ENCODE results near the gene HOXD11. TPM values are rescaled to one million over a fixed set of nuclear protein-coding genes. Genes with fewer than 3 reads are reported as not detected.

Gene HOXD11
- total and polyA plus RNA-seq, 2 experiments from 2014 or later, result 28.4 to 30.0 TPM

GRCh38 chr2:176151442-176152287 lies 44.6 kb downstream of the HOXD11 start, which contains the start of gene HOXD4:
HOXD4 (plus strand) TSS chr2:176151550; CDS start chr2:176151634, 84 bp downstream.
- 91 to 95% methylated on average over 48 to 55 of the region's 55 CpGs for WGBS, 2 experiments (ENCODE audit: low coverage in 1 of 2, low lambda C conversion rate in 2 of 2, missing lambda C conversion rate in 2 of 2)
- no peak within 1 kb of the TSS for H3K9ac ChIP-seq
- peaks cover 22% of the 10 kb centered on the region; the same call in 1 of the 2 replicates for H3F3A ChIP-seq (ENCODE audit: insufficient read depth)
- no peak for TF ChIP-seq EZH2phosphoT487 (IDR thresholded peaks at IDR 0.05; ENCODE audit: insufficient read depth, low read depth)
- no peak for TF ChIP-seq EZH2 (IDR thresholded peaks at IDR 0.05; ENCODE audit: insufficient read depth, poor library complexity, severe bottlenecking)
- H3K9me3 ChIP-seq (ENCODE audit: low read depth), result no peaks in the 10 kb centered on the region
- H3K4me2 ChIP-seq (ENCODE audit: unreplicated experiment), result no peak within 1 kb of the TSS
- no peaks in the 10 kb centered on the region; the same call in 1 of the 2 replicates for H3K4me1 ChIP-seq (ENCODE audit: insufficient read depth)
- no peaks in the 10 kb centered on the region for H4K20me1 ChIP-seq (ENCODE audit: insufficient read depth)
- DNase-seq, result no peak
- H2AFZ ChIP-seq, result no peak within 1 kb of the TSS
- H3K36me3 ChIP-seq (ENCODE audit: low read depth), result peaks cover 9% of the 10 kb centered on the region; the same call in 1 of the 2 replicates
- in situ Hi-C loops (cut with MboI), result no loop called here
- H3K79me2 ChIP-seq (ENCODE audit: insufficient read depth), result peaks cover 49% of the 10 kb centered on the region
- no peaks in the 10 kb centered on the region for H3K9me2 ChIP-seq (ENCODE audit: insufficient read depth)
- no peak within 1 kb of the TSS for H3K4me3 ChIP-seq
- no peak within 1 kb of the TSS for H3K27ac ChIP-seq
- no peaks in the 10 kb centered on the region for H3K27me3 ChIP-seq (replicated peaks; ENCODE audit: insufficient read depth)

DNA sequence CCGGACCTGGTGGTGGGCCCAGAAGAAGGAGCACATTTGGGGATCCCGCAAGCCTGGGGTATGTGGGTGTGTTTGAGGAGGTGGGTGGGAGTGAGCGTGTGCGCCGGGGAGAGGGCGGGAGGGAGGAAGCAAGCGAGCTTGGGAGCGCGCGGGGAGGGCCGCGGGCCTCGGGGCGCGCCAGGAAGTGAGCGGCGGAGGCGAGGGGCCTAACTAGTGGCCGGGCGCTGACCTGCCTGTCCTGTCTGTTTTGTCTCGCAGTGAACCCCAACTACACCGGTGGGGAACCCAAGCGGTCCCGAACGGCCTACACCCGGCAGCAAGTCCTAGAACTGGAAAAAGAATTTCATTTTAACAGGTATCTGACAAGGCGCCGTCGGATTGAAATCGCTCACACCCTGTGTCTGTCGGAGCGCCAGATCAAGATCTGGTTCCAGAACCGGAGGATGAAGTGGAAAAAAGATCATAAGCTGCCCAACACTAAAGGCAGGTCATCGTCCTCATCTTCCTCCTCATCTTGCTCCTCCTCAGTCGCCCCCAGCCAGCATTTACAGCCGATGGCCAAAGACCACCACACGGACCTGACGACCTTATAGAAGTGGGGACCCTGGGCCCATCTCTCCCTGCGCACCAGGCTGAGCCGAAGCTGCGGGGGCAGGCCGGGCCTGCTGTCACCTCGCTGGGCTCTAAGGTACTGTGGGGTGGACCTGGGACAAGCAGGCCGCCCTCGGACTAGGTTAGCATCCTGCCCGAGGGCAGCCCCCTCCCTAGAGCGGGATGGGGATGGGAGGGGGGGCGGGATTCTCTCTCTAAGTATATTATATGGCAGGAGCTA lies 45.5 kb downstream of the HOXD11 start:
- no peak for DNase-seq
- Histone ChIP-seq H3K27me3 (replicated peaks; ENCODE audit: insufficient read depth) (no peaks in the 10 kb centered on the region), H4K20me1 (ENCODE audit: insufficient read depth) (no peaks in the 10 kb centered on the region)

GRCh38 chr2:176154576-176155252 lies 47.6 kb downstream of the HOXD11 start:
- Histone ChIP-seq H4K20me1 (ENCODE audit: insufficient read depth) (no peaks in the 10 kb centered on the region), H3K4me1 (ENCODE audit: insufficient read depth) (no peaks in the 10 kb centered on the region; the same call in 1 of the 2 replicates), H3K79me2 (ENCODE audit: insufficient read depth) (peaks cover 21% of the 10 kb centered on the region), H3K36me3 (ENCODE audit: low read depth) (peaks cover 9% of the 10 kb centered on the region; the same call in 1 of the 2 replicates), H3K4me2 (ENCODE audit: unreplicated experiment) (no peak overlapping the region), H3K27me3 (replicated peaks; ENCODE audit: insufficient read depth) (no peaks in the 10 kb centered on the region), H3K9ac (no peak overlapping the region), H3F3A (ENCODE audit: insufficient read depth) (peaks cover 22% of the 10 kb centered on the region; the same call in 1 of the 2 replicates), H3K9me2 (ENCODE audit: insufficient read depth) (no peaks in the 10 kb centered on the region), H3K27ac (no peak overlapping the region), H3K4me3 (no peak overlapping the region), H3K9me3 (ENCODE audit: low read depth) (no peaks in the 10 kb centered on the region), H2AFZ (no peak overlapping the region)
- DNase-seq, result no peak
- in situ Hi-C loops (cut with MboI), result no loop called here
- 96 to 97% methylated on average over 11 of the region's 11 CpGs for WGBS, 2 experiments (ENCODE audit: low coverage in 1 of 2, low lambda C conversion rate in 2 of 2, missing lambda C conversion rate in 2 of 2)
- no peak for TF ChIP-seq EZH2phosphoT487 (IDR thresholded peaks at IDR 0.05; ENCODE audit: insufficient read depth, low read depth)
- no peak for TF ChIP-seq EZH2 (IDR thresholded peaks at IDR 0.05; ENCODE audit: insufficient read depth, poor library complexity, severe bottlenecking)

More for the DNA sequence above, 45.5 kb downstream of the HOXD11 start:
- Histone ChIP-seq H3K4me3 (no peak overlapping the region), H3K9me3 (ENCODE audit: low read depth) (no peaks in the 10 kb centered on the region), H2AFZ (no peak overlapping the region), H3K36me3 (ENCODE audit: low read depth) (peaks cover 9% of the 10 kb centered on the region; the same call in 1 of the 2 replicates), H3F3A (ENCODE audit: insufficient read depth) (peaks cover 22% of the 10 kb centered on the region; the same call in 1 of the 2 replicates), H3K79me2 (ENCODE audit: insufficient read depth) (peaks cover 41% of the 10 kb centered on the region), H3K9ac (no peak overlapping the region), H3K9me2 (ENCODE audit: insufficient read depth) (no peaks in the 10 kb centered on the region), H3K27ac (no peak overlapping the region), H3K4me2 (ENCODE audit: unreplicated experiment) (no peak overlapping the region), H3K4me1 (ENCODE audit: insufficient read depth) (no peaks in the 10 kb centered on the region; the same call in 1 of the 2 replicates)
- WGBS, 2 experiments (ENCODE audit: low coverage in 1 of 2, low lambda C conversion rate in 2 of 2, missing lambda C conversion rate in 2 of 2), result 87 to 92% methylated on average over 25 to 48 of the region's 48 CpGs
- TF ChIP-seq EZH2phosphoT487 (IDR thresholded peaks at IDR 0.05; ENCODE audit: insufficient read depth, low read depth) (no peak), EZH2 (IDR thresholded peaks at IDR 0.05; ENCODE audit: insufficient read depth, poor library complexity, severe bottlenecking) (no peak)
- in situ Hi-C loops (cut with MboI), result no loop called here

All from GM23248 (cell line).